Activated naive CD4-positive, alpha-beta T cell treated with anti-CD3 and anti-CD28 coated beads, Interleukin-2, amount 50 U/mL, for 16 hours (primary cell): ENCODE results near the gene CRYGS.
"Not testable (repeated sequence)": the region's sequence is repeated elsewhere in the genome, so short reads cannot be mapped to it uniquely, and the experiment has no call there.

ENCODE experiments used
- DNase-seq: peaks from one replicate; pipeline ENCODE4 v3.0.0-alpha.2; 2020

CRYGS gene

GRCh38 chr3:186551387-186551786, 7.2 kb upstream of the CRYGS start:
- no peak for DNase-seq

- no peak for DNase-seq
Observed at GRCh38 chr3:186549497-186549896, 5.3 kb upstream of the CRYGS start.

- DNase-seq, result no peak
Observed at GRCh38 chr3:186540835-186541226, 3.3 kb downstream of the CRYGS start.

- DNase-seq, result peak; percentile 81
Observed at GRCh38 chr3:186540221-186540834, 3.9 kb downstream of the CRYGS start.

GRCh38 chr3:186538779-186539178, 5.4 kb downstream of the CRYGS start:
- no peak for DNase-seq

GRCh38 chr3:186536883-186537844, 7.0 kb downstream of the CRYGS start:
- DNase-seq, result no peak

- DNase-seq, result peak; percentile 44
Observed at GRCh38 chr3:186534113-186534669, 10.0 kb downstream of the CRYGS start.

GRCh38 chr3:186532598-186533072, 11.5 kb downstream of the CRYGS start:
- DNase-seq, result no peak

GRCh38 chr3:186531694-186532093, 12.5 kb downstream of the CRYGS start:
- DNase-seq, result not testable (repeated sequence)

GRCh38 chr3:186530415-186530814, 13.8 kb downstream of the CRYGS start:
- DNase-seq, result no peak

- no peak for DNase-seq
Observed at GRCh38 chr3:186529201-186529999, 14.8 kb downstream of the CRYGS start.

GRCh38 chr3:186526256-186526606, 17.9 kb downstream of the CRYGS start:
- DNase-seq, result no peak

GRCh38 chr3:186525369-186526255, 18.6 kb downstream of the CRYGS start:
- no peak for DNase-seq

GRCh38 chr3:186524616-186525015, 19.6 kb downstream of the CRYGS start:
- no peak for DNase-seq

- DNase-seq, result no peak
Observed at GRCh38 chr3:186523434-186523833, 20.7 kb downstream of the CRYGS start.

- no peak for DNase-seq
Observed at GRCh38 chr3:186523022-186523421, 21.2 kb downstream of the CRYGS start.

GRCh38 chr3:186520957-186521842, 23.0 kb downstream of the CRYGS start:
- DNase-seq, result no peak

- no peak for DNase-seq
Observed at GRCh38 chr3:186520431-186520830, 23.7 kb downstream of the CRYGS start.

GRCh38 chr3:186519021-186519658, 25.0 kb downstream of the CRYGS start:
- peak; percentile 61 for DNase-seq

- no peak for DNase-seq
Observed at GRCh38 chr3:186517218-186517617, 27.0 kb downstream of the CRYGS start.
